A673 (cell line): ENCODE measurements around the gene EXOC6B. TPM values are rescaled to one million over a fixed set of nuclear protein-coding genes. Genes with fewer than 3 reads are reported as not detected.
"Not testable (repeated sequence)": the region's sequence is repeated elsewhere in the genome, so short reads cannot be mapped to it uniquely, and the experiment has no call there.

Experiments used
- BruUV-seq: library from RNA; stranded (reverse); fragments of 400-500 nt; replicated peaks from 2 replicates; lab custom pipeline; 2021; lab: Mats Ljungman, UMichigan
- CTCF ChIA-PET: fragments of 300-600 bp; sonication (Branson Sonifier 250); formaldehyde crosslinking; loops from one replicate; lab custom pipeline; 2022; ENCODE audit warnings: antibody characterized with exemption; lab: Charles Lee
- POLR2A ChIA-PET: fragments of 300-600 bp; sonication (Branson Sonifier 250); formaldehyde crosslinking; loops from one replicate; lab custom pipeline; 2022; ENCODE audit warnings: antibody characterized with exemption; ENCODE audit not compliant: low non-redundant PET; lab: Charles Lee
- DNase-seq: peaks from one replicate; pipeline ENCODE4 v3.0.0-alpha.2; 2015; ENCODE audit warnings: low spot score
- H3K27ac ChIP-seq: fragments of 200-600 bp; sonication (generic); 2 replicates; pipeline ENCODE4 v1.5.1; 2016; ENCODE audit warnings: mixed run types, low read depth, mild to moderate bottlenecking, mixed read lengths, antibody characterized with exemption, low read length; ENCODE audit not compliant: poor library complexity, severe bottlenecking
- H3K27me3 ChIP-seq: fragments of 200-600 bp; sonication (generic); replicated peaks from 2 replicates; pipeline ENCODE4 v1.6.1; 2017; ENCODE audit warnings: mixed run types, low read depth, mild to moderate bottlenecking, mixed read lengths, antibody characterized with exemption, low read length; ENCODE audit not compliant: insufficient read depth, poor library complexity
- H3K36me3 ChIP-seq: fragments of 200-600 bp; sonication (generic); 2 replicates; pipeline ENCODE4 v1.6.1; 2016; ENCODE audit warnings: mixed run types, mild to moderate bottlenecking, mixed read lengths, antibody characterized with exemption, low read length; ENCODE audit not compliant: insufficient read depth, poor library complexity, severe bottlenecking
- H3K4me1 ChIP-seq: fragments of 200-600 bp; sonication (generic); 2 replicates; pipeline ENCODE4 v1.6.1; 2017; ENCODE audit warnings: mixed run types, mild to moderate bottlenecking, mixed read lengths, antibody characterized with exemption, low read length; ENCODE audit not compliant: insufficient read depth, poor library complexity, severe bottlenecking
- H3K4me3 ChIP-seq: fragments of 200-600 bp; sonication (generic); 2 replicates; pipeline ENCODE4 v1.5.1; 2016; ENCODE audit warnings: low read depth, mixed run types, mild to moderate bottlenecking, mixed read lengths, low read length; ENCODE audit not compliant: poor library complexity, severe bottlenecking
- H3K9me3 ChIP-seq: fragments of 200-600 bp; sonication (generic); 2 replicates; pipeline ENCODE4 v1.6.1; 2016; ENCODE audit warnings: mixed run types, low read depth, mild to moderate bottlenecking, mixed read lengths, antibody characterized with exemption, low read length; ENCODE audit not compliant: poor library complexity, severe bottlenecking
- EZH2 ChIP-seq: fragments of 200-600 bp; sonication (generic); IDR thresholded peaks from 2 replicates; pipeline ENCODE4 v1.6.1; 2017; ENCODE audit warnings: borderline replicate concordance, low read depth, mild to moderate bottlenecking, mixed read lengths, antibody characterized with exemption, low read length; ENCODE audit not compliant: poor library complexity, severe bottlenecking
- intact Hi-C: fragments of 100-400 bp; cut with micrococcal nuclease; formaldehyde crosslinking; loops from one replicate; pipeline ENCODE4 v1.10.0; 2022; ENCODE audit not compliant: unreplicated experiment
- total RNA-seq: library from RNA; stranded (reverse); gene quantifications from 2 replicates; pipeline ENCODE4 v1.2.3, GENCODE V29; 2021
- TF ChIP-seq, protein P1 (sequence below): fragments of 300-800, 200-600 bp; sonication (generic); conservative IDR thresholded peaks from 2 replicates; pipeline ENCODE4 v1.5.1; 2017; ENCODE audit warnings: low read depth, mild to moderate bottlenecking, antibody characterized with exemption, low read length, moderate library complexity, mixed read lengths

EXOC6B gene
- total RNA-seq, 1 experiment from 2014 or later: 138 TPM

DNA sequence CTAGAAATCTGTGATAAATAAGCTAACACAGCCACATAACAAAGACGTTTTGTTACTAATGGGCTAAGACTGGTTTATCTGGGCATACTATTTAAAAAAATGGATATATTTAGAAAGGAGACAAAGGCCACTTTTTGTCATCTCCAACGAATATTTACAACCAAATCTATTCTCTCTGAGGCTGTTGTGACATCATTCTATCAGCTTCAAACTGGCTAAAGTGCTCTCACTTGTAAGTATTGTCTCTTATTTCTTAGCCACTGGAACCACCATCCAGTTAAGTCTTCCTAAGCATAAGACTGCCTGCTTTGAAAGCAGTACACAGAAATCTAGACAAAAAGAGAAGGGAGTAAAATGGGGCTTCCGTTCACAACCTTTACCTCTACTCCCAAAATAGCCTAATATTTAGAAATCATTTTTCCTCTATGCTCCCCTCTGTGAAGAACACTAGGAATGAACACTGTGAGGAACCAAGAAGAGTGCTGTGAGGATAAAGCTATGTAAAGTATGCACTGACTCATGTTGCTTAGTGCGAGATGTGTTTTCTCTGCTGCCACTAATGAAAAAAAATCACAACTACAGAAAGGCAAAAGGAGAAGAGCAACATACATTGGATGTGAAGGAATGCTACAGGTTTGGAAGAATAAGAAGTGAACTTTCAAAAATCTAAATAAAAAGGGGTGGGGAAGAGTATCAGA, 264.1 kb downstream of the EXOC6B start:
- no peak overlapping the region for H3K4me3 ChIP-seq
- TF ChIP-seq, protein P1, sequence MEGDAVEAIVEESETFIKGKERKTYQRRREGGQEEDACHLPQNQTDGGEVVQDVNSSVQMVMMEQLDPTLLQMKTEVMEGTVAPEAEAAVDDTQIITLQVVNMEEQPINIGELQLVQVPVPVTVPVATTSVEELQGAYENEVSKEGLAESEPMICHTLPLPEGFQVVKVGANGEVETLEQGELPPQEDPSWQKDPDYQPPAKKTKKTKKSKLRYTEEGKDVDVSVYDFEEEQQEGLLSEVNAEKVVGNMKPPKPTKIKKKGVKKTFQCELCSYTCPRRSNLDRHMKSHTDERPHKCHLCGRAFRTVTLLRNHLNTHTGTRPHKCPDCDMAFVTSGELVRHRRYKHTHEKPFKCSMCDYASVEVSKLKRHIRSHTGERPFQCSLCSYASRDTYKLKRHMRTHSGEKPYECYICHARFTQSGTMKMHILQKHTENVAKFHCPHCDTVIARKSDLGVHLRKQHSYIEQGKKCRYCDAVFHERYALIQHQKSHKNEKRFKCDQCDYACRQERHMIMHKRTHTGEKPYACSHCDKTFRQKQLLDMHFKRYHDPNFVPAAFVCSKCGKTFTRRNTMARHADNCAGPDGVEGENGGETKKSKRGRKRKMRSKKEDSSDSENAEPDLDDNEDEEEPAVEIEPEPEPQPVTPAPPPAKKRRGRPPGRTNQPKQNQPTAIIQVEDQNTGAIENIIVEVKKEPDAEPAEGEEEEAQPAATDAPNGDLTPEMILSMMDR: no peak
- TF ChIP-seq EZH2: no peak
- peak; percentile 43 for DNase-seq
- peaks cover 11% of the 10 kb centered on the region for H3K4me1 ChIP-seq
- H3K9me3 ChIP-seq: no peaks in the 10 kb centered on the region
- BruUV-seq: no TSS peak
- intact Hi-C loops: no loop called here
- POLR2A ChIA-PET: interaction anchor here (0.5 kb wide), 1 partner anchor 1834 kb away, joined by 3 read pairs; no protein-coding TSS in a partner anchor
- H3K27me3 ChIP-seq: no peaks in the 10 kb centered on the region
- H3K36me3 ChIP-seq: no peaks in the 10 kb centered on the region
- CTCF ChIA-PET: interaction anchor here (0.7 kb wide), 1 partner anchor 301 kb away, joined by 3 read pairs; no protein-coding TSS in a partner anchor
- H3K27ac ChIP-seq: no peak overlapping the region

DNA sequence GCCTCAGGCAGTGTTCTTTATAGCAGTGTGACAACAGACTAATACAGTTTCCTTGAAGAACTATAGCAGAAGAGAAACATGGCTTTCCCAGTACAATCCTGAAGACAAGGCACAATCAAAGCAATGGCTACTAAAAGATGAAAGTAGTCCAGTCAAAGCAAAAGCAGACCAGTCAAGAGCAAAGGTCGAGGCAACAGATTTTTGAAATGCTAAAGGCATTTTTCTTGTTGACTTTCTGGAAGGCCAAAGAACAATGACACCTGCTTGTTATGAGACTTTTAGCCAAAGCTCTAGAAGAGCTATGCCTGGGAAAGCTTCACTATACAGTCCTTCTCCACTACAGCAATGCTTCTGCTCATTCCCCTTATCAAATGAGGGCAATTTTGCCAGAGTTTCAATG, 269.9 kb downstream of the EXOC6B start:
- no TSS peak for BruUV-seq
- POLR2A ChIA-PET: no interaction called here
- intact Hi-C loops: no loop called here

DNA sequence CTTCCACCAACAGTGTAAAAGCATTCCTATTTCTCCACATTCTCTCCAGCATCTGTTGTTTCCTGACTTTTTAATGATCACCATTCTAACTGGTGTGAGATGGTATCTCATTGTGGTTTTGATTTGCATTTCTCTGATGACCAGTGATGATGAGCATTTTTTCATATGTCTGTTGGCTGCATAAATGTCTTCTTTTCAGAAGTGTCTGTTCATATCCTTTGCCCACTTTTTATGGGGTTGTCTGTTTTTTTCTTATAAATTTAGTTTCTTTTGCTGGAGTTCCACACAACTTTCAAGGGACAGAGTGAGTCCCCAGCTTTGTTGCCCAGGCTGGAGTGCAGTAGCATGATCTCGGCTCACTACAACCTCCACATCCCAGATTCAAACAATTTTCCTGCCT, 270.5 kb downstream of the EXOC6B start:
- H3K4me3 ChIP-seq, H3K9me3 ChIP-seq, H3K4me1 ChIP-seq, intact Hi-C loops, CTCF ChIA-PET, H3K27ac ChIP-seq, DNase-seq, H3K27me3 ChIP-seq, BruUV-seq, H3K36me3 ChIP-seq, POLR2A ChIA-PET: not testable (repeated sequence)

More for the DNA sequence above, 269.9 kb downstream of the EXOC6B start:
- Histone ChIP-seq H3K36me3 (no peaks in the 10 kb centered on the region), H3K27me3 (no peaks in the 10 kb centered on the region), H3K4me3 (no peak overlapping the region), H3K4me1 (no peaks in the 10 kb centered on the region), H3K27ac (no peak overlapping the region), H3K9me3 (peaks cover 6% of the 10 kb centered on the region)
- CTCF ChIA-PET: no interaction called here
- DNase-seq: no peak
- no peak for TF ChIP-seq EZH2
- TF ChIP-seq, protein P1: no peak

DNA sequence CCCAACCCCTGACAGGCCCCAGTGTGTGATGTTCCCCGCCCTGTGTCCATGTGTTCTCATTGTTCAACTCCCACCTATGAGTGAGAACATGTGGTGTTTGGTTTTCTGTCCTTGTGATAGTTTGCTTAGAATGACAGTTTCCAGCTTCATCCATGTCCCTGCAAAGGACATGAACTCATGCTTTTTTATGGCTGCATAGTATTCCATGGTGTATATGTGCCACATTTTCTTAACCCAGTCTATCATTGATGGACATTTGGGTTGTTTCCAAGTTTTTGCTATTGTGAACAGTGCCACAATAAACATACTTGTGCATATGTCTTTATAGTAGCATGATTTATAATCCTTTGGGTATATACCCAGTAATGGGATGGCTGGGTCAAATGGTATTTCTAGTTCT, 270.9 kb downstream of the EXOC6B start:
- DNase-seq, H3K4me3 ChIP-seq, POLR2A ChIA-PET, CTCF ChIA-PET, H3K36me3 ChIP-seq, intact Hi-C loops, H3K27ac ChIP-seq, H3K4me1 ChIP-seq, H3K9me3 ChIP-seq, BruUV-seq, H3K27me3 ChIP-seq: not testable (repeated sequence)
